Renal pelvis (tissue), 4 donors: Measurements from ENCODE around the gene TAS1R2. TPM values are rescaled to one million over a fixed set of nuclear protein-coding genes. Genes with fewer than 3 reads are reported as not detected.

ENCODE experiments used
- DNase-seq: peaks from one replicate; pipeline ENCODE4 v3.0.0-alpha.2; 2013
- polyA plus RNA-seq, 3 donors: library from polyadenylated mRNA; unstranded; fragments of 120-200 nt; gene quantifications; one replicate each; pipeline ENCODE4 v1.2.1, GENCODE V29; 2013; ENCODE audit not compliant: insufficient read length in 3 of 3

The TAS1R2 gene
- polyA plus RNA-seq, 3 donors, result not detected

GRCh38 chr1:18802231-18802630, 57.2 kb downstream of the TAS1R2 start:
- no peak for DNase-seq

- no peak for DNase-seq
These were observed 59.2 kb downstream of the TAS1R2 start for GRCh38 chr1:18800258-18800657.

- DNase-seq, result no peak
These were observed 60.0 kb downstream of the TAS1R2 start for GRCh38 chr1:18799454-18799853.

- DNase-seq, result no peak
These were observed 60.5 kb downstream of the TAS1R2 start for GRCh38 chr1:18798946-18799345.

GRCh38 chr1:18798533-18798932, 60.9 kb downstream of the TAS1R2 start:
- no peak for DNase-seq

- no peak for DNase-seq
These were observed 62.5 kb downstream of the TAS1R2 start for GRCh38 chr1:18796950-18797349.

- DNase-seq, result no peak
These were observed 64.3 kb downstream of the TAS1R2 start for GRCh38 chr1:18795002-18795689.

- DNase-seq, result no peak
These were observed 64.9 kb downstream of the TAS1R2 start for GRCh38 chr1:18794561-18794960.

- DNase-seq, result no peak
These were observed 65.4 kb downstream of the TAS1R2 start for GRCh38 chr1:18794051-18794450.

GRCh38 chr1:18793164-18793563, 66.3 kb downstream of the TAS1R2 start:
- DNase-seq, result no peak

- no peak for DNase-seq
These were observed 66.7 kb downstream of the TAS1R2 start for GRCh38 chr1:18792747-18793146.

Other genes with a start within 250 kb of the TAS1R2 start
- under 1 TPM in 1 of 3 donors, not detected in 2; 0.04 TPM for gene PAX7, start 228.8 kb downstream of the TAS1R2 start, polyA plus RNA-seq
- 10 to 100 TPM; 81.1 to 92.8 (median 85.7) TPM for gene ALDH4A1, start 42.9 kb upstream of the TAS1R2 start, polyA plus RNA-seq
- gene IFFO2, start 97.0 kb upstream of the TAS1R2 start, polyA plus RNA-seq, result 10 to 100 TPM; 27.9 to 31.4 (median 29.8) TPM